GM19397 (cell line): ENCODE results near the gene STK40.

Source experiments
- ATAC-seq: cut with Tn5 transposase; IDR thresholded peaks from one replicate; pipeline ENCODE4 v1.9.1; 2021; ENCODE audit warnings: mild to moderate bottlenecking, moderate library complexity; ENCODE audit not compliant: unreplicated experiment

Gene STK40

GRCh38 chr1:36321119-36321951 lies 64.4 kb downstream of the STK40 start:
- ATAC-seq = no peak

- ATAC-seq = no peak
These were observed 65.0 kb downstream of the STK40 start for GRCh38 chr1:36320767-36321118.

- ATAC-seq = no peak
These were observed 65.4 kb downstream of the STK40 start for GRCh38 chr1:36320291-36320761.

- ATAC-seq = no peak
These were observed 76.3 kb downstream of the STK40 start for GRCh38 chr1:36309397-36309796.

- no peak for ATAC-seq
These were observed 78.0 kb downstream of the STK40 start for GRCh38 chr1:36307601-36308330.

GRCh38 chr1:36306902-36307456 lies 78.7 kb downstream of the STK40 start:
- peak; percentile 97 for ATAC-seq

GRCh38 chr1:36306210-36306901 lies 79.4 kb downstream of the STK40 start, which contains the start of gene SH3D21:
Gene SH3D21 (plus strand): TSS chr1:36306368. CDS start chr1:36306421, 53 bp downstream.
- ATAC-seq = peak; percentile 27

GRCh38 chr1:36305915-36306209 lies 79.9 kb downstream of the STK40 start:
- ATAC-seq = no peak

GRCh38 chr1:36304970-36305914 lies 80.5 kb downstream of the STK40 start:
- ATAC-seq = no peak

- no peak for ATAC-seq
These were observed 81.2 kb downstream of the STK40 start for GRCh38 chr1:36304521-36304920.

GRCh38 chr1:36303650-36304360 lies 81.9 kb downstream of the STK40 start:
- ATAC-seq = no peak

- ATAC-seq = no peak
These were observed 82.5 kb downstream of the STK40 start for GRCh38 chr1:36303244-36303643.

GRCh38 chr1:36301220-36301619 lies 84.5 kb downstream of the STK40 start:
- ATAC-seq = no peak

GRCh38 chr1:36300526-36300925 lies 85.2 kb downstream of the STK40 start:
- no peak for ATAC-seq

GRCh38 chr1:36298640-36299039 lies 87.1 kb downstream of the STK40 start:
- no peak for ATAC-seq

- ATAC-seq = no peak
These were observed 88.7 kb downstream of the STK40 start for GRCh38 chr1:36297062-36297461.

GRCh38 chr1:36295390-36295789 lies 90.3 kb downstream of the STK40 start:
- ATAC-seq = no peak
